Mesothelial cell of epicardium (in vitro differentiated cells): ENCODE measurements around the gene SYK. TPM values are rescaled to one million over a fixed set of nuclear protein-coding genes. Genes with fewer than 3 reads are reported as not detected.

ENCODE experiments used
- DNase-seq, 2 experiments: peaks; one replicate each; pipeline ENCODE4 v3.0.0; 2021; ENCODE audit warnings: low spot score in 2 of 2; ENCODE audit not compliant: unreplicated experiment in 2 of 2
- H3K27ac Mint-ChIP-seq: 2 replicates; pipeline ENCODE4 v1.8.0; 2021; ENCODE audit warnings: mixed read lengths
- H3K27me3 Mint-ChIP-seq: 2 replicates; pipeline ENCODE4 v1.8.0; 2021; ENCODE audit warnings: low read depth, mixed read lengths
- H3K36me3 Mint-ChIP-seq: 2 replicates; pipeline ENCODE4 v1.8.0; 2021; ENCODE audit warnings: mixed read lengths
- H3K4me1 Mint-ChIP-seq: 2 replicates; pipeline ENCODE4 v1.8.0; 2021; ENCODE audit warnings: mixed read lengths
- H3K4me3 Mint-ChIP-seq: 2 replicates; pipeline ENCODE4 v1.8.0; 2021; ENCODE audit warnings: mild to moderate bottlenecking, moderate library complexity, mixed read lengths
- H3K9me3 Mint-ChIP-seq: 2 replicates; pipeline ENCODE4 v1.8.0; 2021; ENCODE audit warnings: mixed read lengths
- CTCF ChIP-seq: fragments of 200-600 bp; sonication (generic); IDR thresholded peaks from one replicate; pipeline ENCODE4 v1.5.0; 2021; ENCODE audit warnings: antibody characterized with exemption; ENCODE audit not compliant: unreplicated experiment
- total RNA-seq: library from RNA; stranded (reverse); gene quantifications from 3 replicates; pipeline ENCODE4 v1.2.1, GENCODE V29; 2021

The SYK gene
- total RNA-seq, 1 donor from 2014 or later = 3.8 TPM

GRCh38 chr9:90840696-90841095 lies 39.1 kb downstream of the SYK start:
- Mint-ChIP-seq H3K27ac (no peak overlapping the region), H3K4me3 (no peak overlapping the region), H3K4me1 (no peaks in the 10 kb centered on the region), H3K36me3 (no peaks in the 10 kb centered on the region), H3K9me3 (no peaks in the 10 kb centered on the region), H3K27me3 (no peaks in the 10 kb centered on the region)
- DNase-seq = no peak
- TF ChIP-seq CTCF = no peak

GRCh38 chr9:90841213-90841612 lies 39.6 kb downstream of the SYK start:
- Mint-ChIP-seq H3K4me3 (no peak overlapping the region), H3K4me1 (no peaks in the 10 kb centered on the region), H3K9me3 (no peaks in the 10 kb centered on the region), H3K36me3 (no peaks in the 10 kb centered on the region), H3K27me3 (no peaks in the 10 kb centered on the region), H3K27ac (no peak overlapping the region)
- DNase-seq = no peak
- TF ChIP-seq CTCF = no peak

- DNase-seq = no peak
- no peaks in the 10 kb centered on the region for H3K27me3 Mint-ChIP-seq
- H3K4me1 Mint-ChIP-seq = no peaks in the 10 kb centered on the region
- H3K36me3 Mint-ChIP-seq = no peaks in the 10 kb centered on the region
- H3K9me3 Mint-ChIP-seq = no peaks in the 10 kb centered on the region
- no peak for TF ChIP-seq CTCF
- no peak overlapping the region for H3K27ac Mint-ChIP-seq
- H3K4me3 Mint-ChIP-seq = no peak overlapping the region
Observed at GRCh38 chr9:90841615-90842014, 40.0 kb downstream of the SYK start.

DNA sequence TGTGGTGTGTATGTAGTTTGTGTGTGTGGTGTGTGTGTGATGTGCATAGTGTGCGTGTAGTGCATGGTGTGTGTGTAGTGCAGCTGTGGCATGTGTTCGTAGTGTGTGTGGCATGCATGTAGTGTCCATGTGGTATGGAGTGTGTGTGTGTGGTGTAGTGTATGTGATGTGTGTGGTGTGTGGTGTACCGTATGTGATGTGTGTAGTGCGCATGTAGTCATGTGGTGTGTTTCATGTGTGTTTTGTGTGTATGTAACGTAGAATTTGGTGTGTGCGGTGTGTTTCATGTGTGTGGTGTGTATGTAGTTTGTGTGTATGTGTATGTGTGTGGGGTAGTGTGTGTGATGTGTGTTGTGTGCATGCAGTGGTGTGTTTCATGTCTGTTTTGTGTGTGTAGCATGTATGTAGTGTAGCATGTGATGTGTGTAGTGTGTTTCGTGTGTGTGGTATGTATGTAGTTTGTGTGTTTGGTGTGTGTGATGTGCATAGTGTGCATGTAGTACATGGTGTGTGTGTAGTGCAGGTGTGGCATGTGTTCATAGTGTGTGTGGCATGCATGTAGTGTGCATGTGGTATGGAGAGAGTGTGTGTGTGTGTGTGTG lies 40.7 kb downstream of the SYK start:
- Mint-ChIP-seq H3K36me3 (no peaks in the 10 kb centered on the region), H3K27me3 (no peaks in the 10 kb centered on the region), H3K4me3 (no peak overlapping the region), H3K4me1 (no peaks in the 10 kb centered on the region), H3K9me3 (no peaks in the 10 kb centered on the region), H3K27ac (no peak overlapping the region)
- DNase-seq = no peak
- TF ChIP-seq CTCF = no peak

- H3K36me3 Mint-ChIP-seq = no peaks in the 10 kb centered on the region
- no peak overlapping the region for H3K27ac Mint-ChIP-seq
- TF ChIP-seq CTCF = no peak
- no peaks in the 10 kb centered on the region for H3K27me3 Mint-ChIP-seq
- no peak overlapping the region for H3K4me3 Mint-ChIP-seq
- no peak for DNase-seq
- no peaks in the 10 kb centered on the region for H3K9me3 Mint-ChIP-seq
- H3K4me1 Mint-ChIP-seq = no peaks in the 10 kb centered on the region
Observed at GRCh38 chr9:90842996-90843395, 41.4 kb downstream of the SYK start.

DNA sequence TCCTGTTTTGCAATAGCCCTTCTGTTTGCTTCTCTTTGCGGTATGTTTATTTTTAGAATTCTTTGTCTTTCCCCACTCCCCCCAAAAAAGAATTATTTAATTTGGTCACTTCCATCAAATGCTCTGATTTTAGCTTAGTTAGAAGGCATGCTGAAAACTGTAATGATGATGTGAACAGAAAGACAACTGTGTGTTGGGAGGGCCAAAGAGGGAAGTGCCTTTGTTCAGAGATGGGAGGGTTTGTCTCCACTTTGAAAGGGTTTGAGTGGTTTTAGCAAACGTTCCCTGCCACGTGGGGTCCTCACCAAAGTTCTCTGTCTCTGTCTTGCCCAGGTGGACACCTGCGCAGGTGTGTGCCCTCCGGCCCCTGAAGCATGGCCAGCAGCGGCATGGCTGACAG lies 41.9 kb downstream of the SYK start:
- TF ChIP-seq CTCF = no peak
- no peaks in the 10 kb centered on the region for H3K9me3 Mint-ChIP-seq
- no peak for DNase-seq
- no peak overlapping the region for H3K27ac Mint-ChIP-seq
- no peak overlapping the region for H3K4me3 Mint-ChIP-seq
- no peaks in the 10 kb centered on the region for H3K4me1 Mint-ChIP-seq
- H3K27me3 Mint-ChIP-seq = no peaks in the 10 kb centered on the region
- H3K36me3 Mint-ChIP-seq = no peaks in the 10 kb centered on the region
